Pancreas (tissue), 10 donors: ENCODE measurements around the gene MAP2K6. TPM values are rescaled to one million over a fixed set of nuclear protein-coding genes. Genes with fewer than 3 reads are reported as not detected.

Experiments
- ATAC-seq, 4 donors: fragments of 200-7000 bp; cut with Tn5 transposase; one replicate each; pipeline versions ENCODE4 v1.8.0 to v1.9.1; 2020; ENCODE audit warnings: mild to moderate bottlenecking in 4 of 4, moderate library complexity in 4 of 4
- DNase-seq, 6 donors: peaks; one replicate each; pipeline ENCODE4 v3.0.0-alpha.2; 2020
- FAIRE-seq: peaks from 2 replicates; lab custom pipeline; 2012; peaks lifted over from hg19 to GRCh38; lab: Jason Lieb, UNC
- H3K27ac ChIP-seq, 4 donors: fragments of 200-600 bp; sonication (generic); 1 replicate in 3 of 4; 2 replicates in 1 of 4; pipeline versions ENCODE4 v1.5.0 to v1.8.0; 2020
- H3K27me3 ChIP-seq, 4 donors: fragments of 200-600 bp; one replicate each; pipeline ENCODE4 v1.8.0; 2021
- H3K36me3 ChIP-seq, 3 donors: fragments of 200-600 bp; sonication (generic) in 1 of 3; one replicate each; pipeline versions ENCODE4 v1.5.0 to v1.8.0; 2020 to 2021
- H3K4me1 ChIP-seq, 3 donors: fragments of 200-600 bp; one replicate each; pipeline ENCODE4 v1.8.0; 2021
- H3K4me3 ChIP-seq, 4 donors: fragments of 200-600 bp; sonication (generic) in 2 of 4; one replicate each; pipeline versions ENCODE4 v1.5.0 to v1.8.0; 2020 to 2021
- H3K9me3 ChIP-seq, 4 donors: fragments of 200-600 bp; one replicate each; pipeline ENCODE4 v1.8.0; 2021
- CTCF ChIP-seq, 4 donors: fragments of 200-600 bp; sonication (generic) in 3 of 4; IDR thresholded peaks; one replicate each; pipeline versions ENCODE4 v1.5.0 to v1.8.0; 2021; ENCODE audit warnings: antibody characterized with exemption in 4 of 4
- WGBS, 2 donors: extraction: QIAGEN DNeasy Blood & Tissue Kit; methylation state at CpG; one replicate each; pipeline ENCODE4 v1.1.7; 2013; 5-methylcytosine and 5-hydroxymethylcytosine counted together
- intact Hi-C, 3 donors: fragments of 100-400 bp; cut with DNase I; formaldehyde crosslinking; loops; one replicate each; pipeline versions ENCODE4 v1.11.1 to v1.14.2; 2022
- polyA plus RNA-seq, 2 donors: library from polyadenylated mRNA; stranded (reverse); fragments of 200-250 nt; gene quantifications; one replicate each; pipeline ENCODE4 v1.2.3, GENCODE V29; 2013
- total RNA-seq, 6 donors: library from RNA; stranded (reverse); fragmentation: NEBNext Ultra II Directional in 4 of 6; extraction: Animal tissue kit (Norgen Biotek cat#: 25700) in 4 of 6; gene quantifications; one replicate each; pipeline versions ENCODE4 v1.2.1 to v1.2.4, GENCODE V29; 2021 to 2023
- donor health status: healthy with polysubstance abuse.
- donor health status: DM: no; HTN: no; CAD: no; lungs with moderate emphysema.
- donor health status: DM: no; HTN: no; CAD: no.
- donor health status: control.
- donor health status: control.
- donor health status: Bipolar disorder and iron deficiency.
- donor health status: DM: yes; HTN: yes; CAD: no.
- donor health status: DM: no; HTN: no; CAD: no.
- donor health status: DM: no; HTN: no; CAD: no.
- donor health status: DM: yes; HTN: yes; CAD: no.

MAP2K6 gene
- total and polyA plus RNA-seq, 8 donors, result 6.2 to 12.9 (median 9.0) TPM

- H3K4me3 ChIP-seq, result no peak overlapping the region
- TF ChIP-seq CTCF (IDR thresholded peaks at IDR 0.05), result no peak
These were observed 101.7 kb downstream of the MAP2K6 start for GRCh38 chr17:69516225-69516624.

DNA sequence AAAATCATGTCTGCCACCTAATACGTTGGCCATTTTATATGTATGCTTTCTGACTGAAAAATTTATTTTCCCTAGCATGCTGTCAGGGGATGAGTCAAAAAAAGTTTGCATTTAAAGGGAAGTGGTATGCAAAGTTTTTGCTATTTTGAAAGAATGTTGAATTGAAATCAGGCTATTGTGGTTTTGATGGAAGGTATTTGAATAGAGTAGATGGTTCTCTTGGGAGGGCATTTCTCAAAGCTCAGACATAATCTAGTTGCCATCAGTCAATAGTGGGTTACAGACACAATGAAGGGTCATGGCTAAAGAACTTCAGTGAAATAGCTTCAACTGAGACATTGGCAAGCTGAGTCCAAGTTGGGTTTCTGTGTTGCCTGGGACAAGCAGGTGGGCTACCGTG lies 102.4 kb downstream of the MAP2K6 start:
- Histone ChIP-seq H3K27ac (no peak overlapping the region), H3K27me3 (no peaks in the 10 kb centered on the region), H3K36me3 (peaks cover 0 to 8% (median 4%) of the 10 kb centered on the region in 3 donors), H3K9me3 (no peaks in the 10 kb centered on the region), H3K4me1 (no peaks in the 10 kb centered on the region), H3K4me3 (no peak overlapping the region)
- no peak for TF ChIP-seq CTCF (IDR thresholded peaks at IDR 0.05)
- no peak for ATAC-seq
- no peak for FAIRE-seq
- intact Hi-C loops, result no loop called here
- 92 to 95% methylated on average over 2 of the region's 2 CpGs for WGBS, 2 donors
- no peak for DNase-seq

More at GRCh38 chr17:69516225-69516624, 101.7 kb downstream of the MAP2K6 start:
- no peaks in the 10 kb centered on the region for H3K27me3 ChIP-seq
- H3K36me3 ChIP-seq, result peaks cover 0 to 8% (median 4%) of the 10 kb centered on the region in 3 donors
- DNase-seq, result no peak
- no peak overlapping the region for H3K27ac ChIP-seq
- no peak for ATAC-seq
- no peak for FAIRE-seq
- intact Hi-C loops, result no loop called here
- H3K9me3 ChIP-seq, result no peaks in the 10 kb centered on the region
- H3K4me1 ChIP-seq, result no peaks in the 10 kb centered on the region
- 93 to 96% methylated on average over 2 of the region's 2 CpGs for WGBS, 2 donors

- peaks cover 0 to 8% (median 4%) of the 10 kb centered on the region in 3 donors for H3K36me3 ChIP-seq
- FAIRE-seq (no peak), DNase-seq (no peak), ATAC-seq (no peak)
- TF ChIP-seq CTCF (IDR thresholded peaks at IDR 0.05), result no peak
- intact Hi-C loops, result no loop called here
- H3K4me3 ChIP-seq, result no peak overlapping the region
- H3K4me1 ChIP-seq, result no peaks in the 10 kb centered on the region
- H3K9me3 ChIP-seq, result no peaks in the 10 kb centered on the region
- WGBS, 2 donors, result 93 to 94% methylated on average over 5 of the region's 5 CpGs
- H3K27ac ChIP-seq, result no peak overlapping the region
- H3K27me3 ChIP-seq, result no peaks in the 10 kb centered on the region
These were observed 104.5 kb downstream of the MAP2K6 start for GRCh38 chr17:69518951-69519350.

- H3K4me1 ChIP-seq, result no peaks in the 10 kb centered on the region
- peak in 1 of 6 donors; percentile 41 for DNase-seq
- no peaks in the 10 kb centered on the region for H3K27me3 ChIP-seq
- H3K27ac ChIP-seq, result no peak overlapping the region
- ATAC-seq, result peak; percentile 59 to 88 (median 82)
- WGBS, 2 donors, result 49 to 50% methylated on average over 7 of the region's 7 CpGs
- intact Hi-C loops, result loop anchor here in 2 of 3 donors (5.0 to 10.0 kb wide), 2 partner anchors 179 to 191 kb away; no protein-coding TSS in a partner anchor
- no peak overlapping the region for H3K4me3 ChIP-seq
- TF ChIP-seq CTCF (IDR thresholded peaks at IDR 0.05), result peak; percentile 17 to 56 (median 52)
- peaks cover 0 to 19% (median 4%) of the 10 kb centered on the region in 3 donors for H3K36me3 ChIP-seq
- no peaks in the 10 kb centered on the region for H3K9me3 ChIP-seq
- FAIRE-seq, result peak; percentile 63
These were observed 108.9 kb downstream of the MAP2K6 start for GRCh38 chr17:69523244-69523861.

GRCh38 chr17:69524854-69525253 lies 110.4 kb downstream of the MAP2K6 start:
- H3K9me3 ChIP-seq, result no peaks in the 10 kb centered on the region
- peaks cover 0 to 13% (median 0%) of the 10 kb centered on the region in 3 donors for H3K36me3 ChIP-seq
- no peaks in the 10 kb centered on the region for H3K27me3 ChIP-seq
- H3K27ac ChIP-seq, result no peak overlapping the region
- intact Hi-C loops, result loop anchor here in 2 of 3 donors (5.0 to 10.0 kb wide), 2 partner anchors 180 to 193 kb away; no protein-coding TSS in a partner anchor
- 73 to 74% methylated on average over 4 of the region's 4 CpGs for WGBS, 2 donors
- H3K4me3 ChIP-seq, result no peak overlapping the region
- no peak for ATAC-seq
- TF ChIP-seq CTCF (IDR thresholded peaks at IDR 0.05), result no peak
- no peak for FAIRE-seq
- DNase-seq, result no peak
- H3K4me1 ChIP-seq, result no peaks in the 10 kb centered on the region
